ENCODE measurements around the gene GSTCD.

GSTCD gene

DNA sequence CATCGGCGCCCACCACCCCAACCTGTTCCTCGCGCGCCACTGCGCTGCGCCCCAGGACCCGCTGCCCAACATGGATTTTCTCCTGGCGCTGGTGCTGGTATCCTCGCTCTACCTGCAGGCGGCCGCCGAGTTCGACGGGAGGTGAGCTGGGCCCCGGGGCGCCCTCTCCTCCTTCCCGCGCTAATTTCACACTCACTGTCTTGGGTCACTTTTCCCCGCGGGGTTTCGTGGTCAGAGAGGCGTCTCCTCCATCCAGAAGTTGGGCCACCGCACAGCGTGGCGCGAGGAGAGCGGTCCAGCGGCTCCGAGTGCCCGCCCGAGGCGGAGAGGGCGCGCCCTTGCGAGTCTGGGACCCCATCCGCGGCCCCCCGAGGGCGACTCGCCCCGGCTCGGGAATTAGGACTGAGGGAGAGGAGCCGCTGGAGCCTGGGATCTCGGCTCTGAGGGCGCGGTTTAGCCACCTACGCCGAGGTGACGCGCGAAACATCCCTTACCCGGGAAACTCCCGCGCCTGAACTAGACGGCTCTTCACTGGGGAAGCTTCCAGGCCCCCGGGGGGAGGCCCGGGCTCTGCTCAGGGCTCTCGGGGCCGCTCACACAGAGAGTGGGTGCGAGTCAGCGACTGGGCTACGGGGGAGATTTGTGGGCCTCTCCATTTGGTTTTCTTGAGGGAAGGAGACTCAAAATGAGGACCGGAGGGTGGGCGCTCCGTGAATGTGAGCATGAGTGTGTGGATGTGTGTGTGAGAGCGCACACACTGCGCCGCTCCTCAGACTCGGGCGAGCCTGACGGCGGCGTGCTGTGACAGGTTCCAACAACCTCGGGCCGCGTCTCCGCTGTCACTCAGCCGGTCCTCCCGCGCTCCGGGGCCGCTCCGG, 187.2 kb downstream of the GSTCD start:
- no peak for DNase-seq

GRCh38 chr4:105896461-105896942, 187.9 kb downstream of the GSTCD start:
- no peak for DNase-seq
